WERI-Rb-1 (cell line): ENCODE results near the gene INPP5K.
A peak's percentile ranks its signal among the peaks of the same experiment; 100 is the strongest.

ENCODE experiments used
- DNase-seq: peaks from one replicate; pipeline ENCODE4 v3.0.0-alpha.2; 2020
- H3K27ac ChIP-seq: fragments of 250-450 bp; sonication (Bioruptor Pico); 2 replicates; pipeline ENCODE4 v1.5.1; 2020; ENCODE audit warnings: mild to moderate bottlenecking, moderate library complexity
- H3K27me3 ChIP-seq: fragments of 250-450 bp; sonication (Bioruptor Pico); 2 replicates; pipeline ENCODE4 v1.5.1; 2021; ENCODE audit warnings: mild to moderate bottlenecking, low read depth, moderate library complexity; ENCODE audit not compliant: insufficient read depth, severe bottlenecking
- H3K36me3 ChIP-seq: fragments of 250-450 bp; sonication (Bioruptor Pico); 2 replicates; pipeline ENCODE4 v1.5.1; 2020; ENCODE audit warnings: mild to moderate bottlenecking, moderate library complexity
- H3K4me3 ChIP-seq: 2 replicates; pipeline ENCODE4 v1.5.1; 2011; ENCODE audit warnings: low read depth, mild to moderate bottlenecking, control low read depth, low read length
- H3K9me3 ChIP-seq: fragments of 250-450 bp; sonication (Bioruptor Pico); 2 replicates; pipeline ENCODE4 v1.5.1; 2021; ENCODE audit warnings: mild to moderate bottlenecking, moderate library complexity; ENCODE audit not compliant: severe bottlenecking
- CTCF ChIP-seq: IDR thresholded peaks from 2 replicates; pipeline ENCODE4 v1.5.1; 2011; ENCODE audit warnings: low read depth, mild to moderate bottlenecking, control low read depth, inconsistent platforms, low read length

INPP5K gene

GRCh38 chr17:1473841-1474240 is 42.6 kb downstream of the INPP5K start:
- no peak overlapping the region for H3K27ac ChIP-seq

GRCh38 chr17:1473170-1473569 is 43.2 kb downstream of the INPP5K start:
- Histone ChIP-seq H3K9me3 (no peaks in the 10 kb centered on the region), H3K27ac (no peak overlapping the region), H3K36me3 (peaks cover 31% of the 10 kb centered on the region), H3K27me3 (no peaks in the 10 kb centered on the region), H3K4me3 (no peak overlapping the region)
- TF ChIP-seq CTCF = peak; percentile 47
- DNase-seq = peak; percentile 42

More at GRCh38 chr17:1473841-1474240, 42.6 kb downstream of the INPP5K start:
- Histone ChIP-seq H3K9me3 (no peaks in the 10 kb centered on the region), H3K27me3 (no peaks in the 10 kb centered on the region), H3K4me3 (no peak overlapping the region), H3K36me3 (peaks cover 29% of the 10 kb centered on the region)
- TF ChIP-seq CTCF = no peak
- no peak for DNase-seq

GRCh38 chr17:1471911-1472821 is 44.2 kb downstream of the INPP5K start:
- no peak for TF ChIP-seq CTCF

GRCh38 chr17:1471490-1471889 is 44.9 kb downstream of the INPP5K start:
- no peak overlapping the region for H3K27ac ChIP-seq
- H3K27me3 ChIP-seq = no peaks in the 10 kb centered on the region
- no peaks in the 10 kb centered on the region for H3K9me3 ChIP-seq
- no peak overlapping the region for H3K4me3 ChIP-seq
- no peak for DNase-seq
- TF ChIP-seq CTCF = no peak
- peaks cover 32% of the 10 kb centered on the region for H3K36me3 ChIP-seq

More at GRCh38 chr17:1471911-1472821, 44.2 kb downstream of the INPP5K start:
- no peaks in the 10 kb centered on the region for H3K9me3 ChIP-seq
- no peaks in the 10 kb centered on the region for H3K27me3 ChIP-seq
- no peak for DNase-seq
- no peak overlapping the region for H3K27ac ChIP-seq
- peaks cover 29% of the 10 kb centered on the region for H3K36me3 ChIP-seq
- H3K4me3 ChIP-seq = no peak overlapping the region

GRCh38 chr17:1470755-1471462 is 45.5 kb downstream of the INPP5K start:
- H3K9me3 ChIP-seq = no peaks in the 10 kb centered on the region
- no peak for TF ChIP-seq CTCF
- no peaks in the 10 kb centered on the region for H3K27me3 ChIP-seq
- no peak overlapping the region for H3K4me3 ChIP-seq
- H3K36me3 ChIP-seq = peaks cover 28% of the 10 kb centered on the region
- no peak overlapping the region for H3K27ac ChIP-seq
- DNase-seq = no peak
